ENCODE measurements around the gene HTD2.
"Not testable (repeated sequence)": the region's sequence is repeated elsewhere in the genome, so short reads cannot be mapped to it uniquely, and the experiment has no call there.

HTD2 gene

GRCh38 chr3:58333206-58334012 is 27.1 kb downstream of the HTD2 start:
- peak; percentile 69 for DNase-seq

GRCh38 chr3:58334013-58334321 is 27.6 kb downstream of the HTD2 start:
- peak; percentile 52 for DNase-seq

GRCh38 chr3:58334506-58334884 is 28.2 kb downstream of the HTD2 start:
- peak; percentile 75 for DNase-seq

- no peak for DNase-seq
Observed at GRCh38 chr3:58335652-58335947, 29.3 kb downstream of the HTD2 start.

GRCh38 chr3:58336135-58336882 is 30.0 kb downstream of the HTD2 start:
- peak; percentile 18 for DNase-seq

GRCh38 chr3:58337190-58337589 is 30.9 kb downstream of the HTD2 start:
- no peak for DNase-seq

GRCh38 chr3:58339146-58339545 is 32.8 kb downstream of the HTD2 start:
- DNase-seq, result not testable (repeated sequence)

- peak; percentile 70 for DNase-seq
Observed at GRCh38 chr3:58340594-58341244, 34.4 kb downstream of the HTD2 start.

- DNase-seq, result no peak
Observed at GRCh38 chr3:58341376-58341775, 35.1 kb downstream of the HTD2 start.

- no peak for DNase-seq
Observed at GRCh38 chr3:58342676-58343075, 36.4 kb downstream of the HTD2 start.

GRCh38 chr3:58345457-58345856 is 39.1 kb downstream of the HTD2 start:
- DNase-seq, result no peak

GRCh38 chr3:58346368-58346767 is 40.0 kb downstream of the HTD2 start:
- DNase-seq, result no peak

GRCh38 chr3:58347984-58348383 is 41.7 kb downstream of the HTD2 start:
- no peak for DNase-seq

- DNase-seq, result no peak
Observed at GRCh38 chr3:58349792-58350626, 43.7 kb downstream of the HTD2 start.

- DNase-seq, result peak; percentile 71
Observed at GRCh38 chr3:58350627-58351013, 44.3 kb downstream of the HTD2 start.

- DNase-seq, result peak; percentile 15
Observed at GRCh38 chr3:58351920-58352319, 45.6 kb downstream of the HTD2 start.

GRCh38 chr3:58352626-58353025 is 46.3 kb downstream of the HTD2 start:
- no peak for DNase-seq

GRCh38 chr3:58353722-58354553 is 47.6 kb downstream of the HTD2 start:
- DNase-seq, result peak; percentile 67

GRCh38 chr3:58355179-58355578 is 48.9 kb downstream of the HTD2 start:
- DNase-seq, result no peak

GRCh38 chr3:58356054-58356453 is 49.7 kb downstream of the HTD2 start:
- no peak for DNase-seq

GRCh38 chr3:58357402-58357801 is 51.1 kb downstream of the HTD2 start:
- DNase-seq, result no peak

- no peak for DNase-seq
Observed at GRCh38 chr3:58358092-58358491, 51.8 kb downstream of the HTD2 start.
